GM12878 (cell line): ENCODE measurements around the gene LIFR. TPM values are rescaled to one million over a fixed set of nuclear protein-coding genes. Genes with fewer than 3 reads are reported as not detected.

ENCODE experiments used
- ATF7 ChIP-seq: fragments of 450-650 bp; IDR thresholded peaks from 2 replicates; pipeline ENCODE4 v1.6.1; 2016; ENCODE audit warnings: low read depth, mild to moderate bottlenecking
- CBFB ChIP-seq: IDR thresholded peaks from 2 replicates; pipeline ENCODE4 v1.6.1; 2016; ENCODE audit warnings: antibody characterized with exemption, low read depth
- CBX5 ChIP-seq: sonication (generic); IDR thresholded peaks from 2 replicates; pipeline ENCODE4 v1.6.1; 2016; ENCODE audit warnings: low read depth, moderate library complexity, mild to moderate bottlenecking, inconsistent platforms
- CREM ChIP-seq: IDR thresholded peaks from 2 replicates; pipeline ENCODE4 v1.6.1; 2014; ENCODE audit warnings: antibody characterized with exemption, low read depth
- EGR1 ChIP-seq, 2 experiments: IDR thresholded peaks; 1 replicate in 1 of 2; 2 replicates in 1 of 2; pipeline ENCODE4 v1.6.1; 2011 to 2012; ENCODE audit warnings: low read depth in 2 of 2, low read length in 2 of 2, borderline replicate concordance in 1 of 2, mild to moderate bottlenecking in 1 of 2, moderate library complexity in 1 of 2
- HCFC1 ChIP-seq: fragments of 150-350 bp; IDR thresholded peaks from 2 replicates; pipeline ENCODE4 v1.6.1; 2014; ENCODE audit warnings: low read length
- HSF1 ChIP-seq: fragments of 150-350 bp; IDR thresholded peaks from 2 replicates; pipeline ENCODE4 v1.6.1; 2014; ENCODE audit warnings: mild to moderate bottlenecking, low read depth, low read length
- MAX ChIP-seq: IDR thresholded peaks from 2 replicates; pipeline ENCODE4 v1.6.1; 2012; ENCODE audit warnings: low read depth, low read length, improper control_type of control experiment
- MYB ChIP-seq: fragments of 150-350 bp; IDR thresholded peaks from 2 replicates; pipeline ENCODE4 v1.6.1; 2014; ENCODE audit warnings: mild to moderate bottlenecking, low read depth, low read length, borderline replicate concordance
- NR2C2 ChIP-seq: IDR thresholded peaks from 2 replicates; pipeline ENCODE4 v1.6.1; 2011; ENCODE audit warnings: borderline replicate concordance, low read depth; ENCODE audit not compliant: control insufficient read depth, insufficient read length
- NR2F1 ChIP-seq: fragments of 450-650 bp; conservative IDR thresholded peaks from 2 replicates; pipeline ENCODE4 v1.6.1; 2017; ENCODE audit warnings: mild to moderate bottlenecking
- RAD51 ChIP-seq: fragments of 450-650 bp; IDR thresholded peaks from 2 replicates; pipeline ENCODE4 v1.6.1; 2016; ENCODE audit warnings: moderate library complexity, mild to moderate bottlenecking, inconsistent platforms
- SIN3A ChIP-seq: IDR thresholded peaks from 2 replicates; pipeline ENCODE4 v1.6.1; 2012; ENCODE audit warnings: low read depth, low read length, improper control_type of control experiment
- SP1 ChIP-seq: IDR thresholded peaks from one replicate; pipeline ENCODE4 v1.6.1; 2011; ENCODE audit warnings: low read depth, low read length
- TAF1 ChIP-seq: IDR thresholded peaks from 2 replicates; pipeline ENCODE4 v1.6.1; 2011; ENCODE audit warnings: mild to moderate bottlenecking, low read depth, low read length, borderline replicate concordance
- TCF3 ChIP-seq: IDR thresholded peaks from 2 replicates; pipeline ENCODE4 v1.6.1; 2012; ENCODE audit warnings: low read depth, mild to moderate bottlenecking, low read length, borderline replicate concordance; ENCODE audit not compliant: insufficient read depth
- TCF7 ChIP-seq: IDR thresholded peaks from 2 replicates; pipeline ENCODE4 v1.6.1; 2014; ENCODE audit warnings: antibody characterized with exemption, borderline replicate concordance
- polyA plus RNA-seq, 11 experiments: library from polyadenylated mRNA; depleted of rRNA in 4 of 11; unstranded in 6 of 11; stranded (reverse) in 5 of 11; fragments of >200 nt; fragmentation: Nextera tagmentation in 4 of 11; fragmentation: Illumina TruSeq in 1 of 11; extraction: Ambion mirVana in 4 of 11; extraction: Trizol in 1 of 11; gene quantifications; 1 replicate in 1 of 11; 2 replicates in 10 of 11; pipeline versions ENCODE4 v1.2.1 to v1.2.3, GENCODE V29; 2011 to 2016; ENCODE audit warnings: inconsistent platforms in 2 of 11, missing spikeins in 2 of 11, low read depth in 1 of 11
- total RNA-seq, 4 experiments: library from RNA; depleted of rRNA in 3 of 4; stranded (reverse); fragments of >200 nt in 3 of 4; fragmentation: Illumina TruSeq in 1 of 4; extraction: Trizol in 1 of 4; gene quantifications; 2 replicates each; pipeline versions ENCODE4 v1.2.1 to v1.2.3, GENCODE V29; 2013 to 2021
- TF ChIP-seq, protein P1 (sequence below): IDR thresholded peaks from 2 replicates; pipeline ENCODE4 v1.6.1; 2012; ENCODE audit warnings: mild to moderate bottlenecking, low read depth, low read length
- TF ChIP-seq, protein P2 (sequence below): IDR thresholded peaks from 2 replicates; pipeline ENCODE4 v1.6.1; 2012; ENCODE audit warnings: low read depth, low read length, improper control_type of control experiment
- TF ChIP-seq, protein P3 (sequence below): fragments of 450-650 bp; IDR thresholded peaks from 2 replicates; pipeline ENCODE4 v1.6.1; 2016; ENCODE audit warnings: mild to moderate bottlenecking, moderate library complexity, borderline replicate concordance

The LIFR gene
- total and polyA plus RNA-seq, 10 of the 15 experiments (the other 5 are each of a cell fraction or from before 2014, with no cell fraction given), result 0.10 TPM; not detected in 9

- TF ChIP-seq, protein P1, sequence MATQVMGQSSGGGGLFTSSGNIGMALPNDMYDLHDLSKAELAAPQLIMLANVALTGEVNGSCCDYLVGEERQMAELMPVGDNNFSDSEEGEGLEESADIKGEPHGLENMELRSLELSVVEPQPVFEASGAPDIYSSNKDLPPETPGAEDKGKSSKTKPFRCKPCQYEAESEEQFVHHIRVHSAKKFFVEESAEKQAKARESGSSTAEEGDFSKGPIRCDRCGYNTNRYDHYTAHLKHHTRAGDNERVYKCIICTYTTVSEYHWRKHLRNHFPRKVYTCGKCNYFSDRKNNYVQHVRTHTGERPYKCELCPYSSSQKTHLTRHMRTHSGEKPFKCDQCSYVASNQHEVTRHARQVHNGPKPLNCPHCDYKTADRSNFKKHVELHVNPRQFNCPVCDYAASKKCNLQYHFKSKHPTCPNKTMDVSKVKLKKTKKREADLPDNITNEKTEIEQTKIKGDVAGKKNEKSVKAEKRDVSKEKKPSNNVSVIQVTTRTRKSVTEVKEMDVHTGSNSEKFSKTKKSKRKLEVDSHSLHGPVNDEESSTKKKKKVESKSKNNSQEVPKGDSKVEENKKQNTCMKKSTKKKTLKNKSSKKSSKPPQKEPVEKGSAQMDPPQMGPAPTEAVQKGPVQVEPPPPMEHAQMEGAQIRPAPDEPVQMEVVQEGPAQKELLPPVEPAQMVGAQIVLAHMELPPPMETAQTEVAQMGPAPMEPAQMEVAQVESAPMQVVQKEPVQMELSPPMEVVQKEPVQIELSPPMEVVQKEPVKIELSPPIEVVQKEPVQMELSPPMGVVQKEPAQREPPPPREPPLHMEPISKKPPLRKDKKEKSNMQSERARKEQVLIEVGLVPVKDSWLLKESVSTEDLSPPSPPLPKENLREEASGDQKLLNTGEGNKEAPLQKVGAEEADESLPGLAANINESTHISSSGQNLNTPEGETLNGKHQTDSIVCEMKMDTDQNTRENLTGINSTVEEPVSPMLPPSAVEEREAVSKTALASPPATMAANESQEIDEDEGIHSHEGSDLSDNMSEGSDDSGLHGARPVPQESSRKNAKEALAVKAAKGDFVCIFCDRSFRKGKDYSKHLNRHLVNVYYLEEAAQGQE, result peak; percentile 38; the same call in 1 of the 2 replicates
- peak; percentile 55 for TF ChIP-seq ATF7
- TF ChIP-seq RAD51, result no peak
- TF ChIP-seq, protein P2, sequence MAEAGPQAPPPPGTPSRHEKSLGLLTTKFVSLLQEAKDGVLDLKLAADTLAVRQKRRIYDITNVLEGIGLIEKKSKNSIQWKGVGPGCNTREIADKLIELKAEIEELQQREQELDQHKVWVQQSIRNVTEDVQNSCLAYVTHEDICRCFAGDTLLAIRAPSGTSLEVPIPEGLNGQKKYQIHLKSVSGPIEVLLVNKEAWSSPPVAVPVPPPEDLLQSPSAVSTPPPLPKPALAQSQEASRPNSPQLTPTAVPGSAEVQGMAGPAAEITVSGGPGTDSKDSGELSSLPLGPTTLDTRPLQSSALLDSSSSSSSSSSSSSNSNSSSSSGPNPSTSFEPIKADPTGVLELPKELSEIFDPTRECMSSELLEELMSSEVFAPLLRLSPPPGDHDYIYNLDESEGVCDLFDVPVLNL, result no peak
- no peak for TF ChIP-seq HSF1
- TF ChIP-seq, protein P3, sequence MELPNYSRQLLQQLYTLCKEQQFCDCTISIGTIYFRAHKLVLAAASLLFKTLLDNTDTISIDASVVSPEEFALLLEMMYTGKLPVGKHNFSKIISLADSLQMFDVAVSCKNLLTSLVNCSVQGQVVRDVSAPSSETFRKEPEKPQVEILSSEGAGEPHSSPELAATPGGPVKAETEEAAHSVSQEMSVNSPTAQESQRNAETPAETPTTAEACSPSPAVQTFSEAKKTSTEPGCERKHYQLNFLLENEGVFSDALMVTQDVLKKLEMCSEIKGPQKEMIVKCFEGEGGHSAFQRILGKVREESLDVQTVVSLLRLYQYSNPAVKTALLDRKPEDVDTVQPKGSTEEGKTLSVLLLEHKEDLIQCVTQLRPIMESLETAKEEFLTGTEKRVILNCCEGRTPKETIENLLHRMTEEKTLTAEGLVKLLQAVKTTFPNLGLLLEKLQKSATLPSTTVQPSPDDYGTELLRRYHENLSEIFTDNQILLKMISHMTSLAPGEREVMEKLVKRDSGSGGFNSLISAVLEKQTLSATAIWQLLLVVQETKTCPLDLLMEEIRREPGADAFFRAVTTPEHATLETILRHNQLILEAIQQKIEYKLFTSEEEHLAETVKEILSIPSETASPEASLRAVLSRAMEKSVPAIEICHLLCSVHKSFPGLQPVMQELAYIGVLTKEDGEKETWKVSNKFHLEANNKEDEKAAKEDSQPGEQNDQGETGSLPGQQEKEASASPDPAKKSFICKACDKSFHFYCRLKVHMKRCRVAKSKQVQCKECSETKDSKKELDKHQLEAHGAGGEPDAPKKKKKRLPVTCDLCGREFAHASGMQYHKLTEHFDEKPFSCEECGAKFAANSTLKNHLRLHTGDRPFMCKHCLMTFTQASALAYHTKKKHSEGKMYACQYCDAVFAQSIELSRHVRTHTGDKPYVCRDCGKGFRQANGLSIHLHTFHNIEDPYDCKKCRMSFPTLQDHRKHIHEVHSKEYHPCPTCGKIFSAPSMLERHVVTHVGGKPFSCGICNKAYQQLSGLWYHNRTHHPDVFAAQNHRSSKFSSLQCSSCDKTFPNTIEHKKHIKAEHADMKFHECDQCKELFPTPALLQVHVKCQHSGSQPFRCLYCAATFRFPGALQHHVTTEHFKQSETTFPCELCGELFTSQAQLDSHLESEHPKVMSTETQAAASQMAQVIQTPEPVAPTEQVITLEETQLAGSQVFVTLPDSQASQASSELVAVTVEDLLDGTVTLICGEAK, result no peak
- peak; percentile 99 for TF ChIP-seq TCF7
- TF ChIP-seq NR2C2, result no peak
- peak in 1 of 2 experiments; percentile 37; a peak in 1 of 3 replicates for TF ChIP-seq EGR1 (IDR thresholded peaks at IDR 0.05; ENCODE audit: borderline replicate concordance in 1 of 2, low read depth in 2 of 2, low read length in 2 of 2)
- peak; percentile 93 for TF ChIP-seq TCF3
- peak; percentile 87; the same call in 1 of the 2 replicates for TF ChIP-seq CBX5
- 0 out of 2 replicates have a peak, but pooled peaks have one; percentile 17 for TF ChIP-seq MYB
- no peak for TF ChIP-seq TAF1
- peak; percentile 56 for TF ChIP-seq SP1
- TF ChIP-seq SIN3A, result no peak
- TF ChIP-seq MAX, result no peak
- peak; percentile 83 for TF ChIP-seq NR2F1
- TF ChIP-seq HCFC1, result no peak
- peak; percentile 100 for TF ChIP-seq CBFB
- peak; percentile 84 for TF ChIP-seq CREM
Observed at GRCh38 chr5:38453506-38453905, 102.9 kb downstream of the LIFR start (continued).
